M059J (cell line): ENCODE data around the gene C20orf204. TPM values are rescaled to one million over a fixed set of nuclear protein-coding genes. Genes with fewer than 3 reads are reported as not detected.
A peak's percentile ranks its signal among the peaks of the same experiment; 100 is the strongest.
"Not testable (repeated sequence)": the region's sequence is repeated elsewhere in the genome, so short reads cannot be mapped to it uniquely, and the experiment has no call there.

Source experiments
- DNase-seq: peaks from one replicate; pipeline ENCODE4 v3.0.0-alpha.2; 2012; ENCODE audit warnings: low read depth
- total RNA-seq: library from RNA; depleted of rRNA; stranded (reverse); fragments of >200 nt; shearing (Covaris generic); gene quantifications from 2 replicates; pipeline ENCODE4 v1.2.3, GENCODE V29; 2014; rRNA removed

The C20orf204 gene
- total RNA-seq, 1 experiment from 2014 or later, result 0.02 TPM

DNA sequence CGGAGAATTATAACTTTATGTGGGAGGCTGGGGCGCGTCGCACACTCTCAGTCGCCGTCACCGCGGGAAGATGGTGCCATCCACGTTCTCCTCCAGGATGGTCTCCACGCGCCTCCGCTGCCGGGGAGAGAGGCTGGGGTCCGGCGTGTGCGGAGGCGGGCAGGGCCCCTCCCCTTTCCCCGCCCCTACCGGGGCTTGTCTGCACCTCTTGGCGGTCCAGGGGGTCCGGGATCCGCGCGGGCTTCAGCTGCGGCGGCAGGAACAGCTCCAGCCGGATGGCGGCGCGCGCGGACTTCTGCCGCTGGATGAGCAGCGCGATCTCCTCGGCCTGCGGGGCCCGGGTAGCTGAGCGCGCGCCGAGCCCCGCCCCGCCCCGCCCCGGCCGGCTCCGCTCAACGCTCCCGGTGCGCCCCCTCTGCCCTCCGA lies 47.4 kb downstream of the C20orf204 start:
- peak; percentile 70 for DNase-seq

DNA sequence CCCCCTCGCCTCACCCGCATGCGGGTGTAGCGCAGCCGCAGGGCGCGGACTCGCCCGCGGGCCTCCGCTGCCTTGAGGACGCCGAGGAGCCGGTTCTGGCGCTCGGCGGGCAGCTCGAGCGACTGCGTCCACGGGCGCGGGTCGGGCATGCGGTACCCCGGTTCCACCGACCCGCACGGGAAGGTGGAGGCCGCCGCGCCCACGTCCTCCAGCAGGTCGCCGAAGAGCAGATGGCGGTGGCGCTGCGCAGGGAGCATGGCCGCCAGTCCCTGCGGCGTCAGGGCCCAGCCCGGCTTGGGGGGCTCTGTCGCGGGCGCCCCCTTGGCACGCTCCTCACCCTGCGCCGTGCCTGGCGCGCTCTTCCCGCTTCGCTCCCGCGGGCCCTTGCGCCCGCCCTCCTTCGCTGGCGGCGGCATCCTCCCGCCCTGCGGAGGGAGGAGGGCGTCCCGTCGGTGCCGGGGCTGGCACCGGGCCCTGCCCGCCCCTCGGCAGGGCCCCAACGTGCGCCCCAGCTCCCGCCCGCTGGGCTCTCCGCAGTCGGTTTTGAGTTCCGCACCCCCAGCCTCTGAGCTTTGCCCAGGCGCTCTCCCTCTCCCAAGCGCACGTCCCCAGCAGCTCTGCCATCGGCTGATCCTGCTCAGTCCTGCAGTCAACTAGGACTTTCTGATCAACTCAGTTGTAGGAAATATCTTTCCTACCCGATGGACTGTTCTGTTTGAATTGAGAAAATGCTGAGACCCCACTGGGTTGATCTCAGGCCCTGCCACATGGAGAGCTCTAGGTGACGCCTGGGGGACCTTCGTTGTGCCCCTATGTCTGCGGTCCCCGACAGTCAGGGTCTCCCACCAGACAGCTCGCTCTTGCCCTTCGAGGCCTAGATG lies 48.1 kb downstream of the C20orf204 start, which contains the start of gene LKAAEAR1:
Gene LKAAEAR1, minus strand, starts transcription at position 595 of the 881 bp plus-strand sequence. Its CDS starts 179 bp downstream, at position 416.
- no peak for DNase-seq

DNA sequence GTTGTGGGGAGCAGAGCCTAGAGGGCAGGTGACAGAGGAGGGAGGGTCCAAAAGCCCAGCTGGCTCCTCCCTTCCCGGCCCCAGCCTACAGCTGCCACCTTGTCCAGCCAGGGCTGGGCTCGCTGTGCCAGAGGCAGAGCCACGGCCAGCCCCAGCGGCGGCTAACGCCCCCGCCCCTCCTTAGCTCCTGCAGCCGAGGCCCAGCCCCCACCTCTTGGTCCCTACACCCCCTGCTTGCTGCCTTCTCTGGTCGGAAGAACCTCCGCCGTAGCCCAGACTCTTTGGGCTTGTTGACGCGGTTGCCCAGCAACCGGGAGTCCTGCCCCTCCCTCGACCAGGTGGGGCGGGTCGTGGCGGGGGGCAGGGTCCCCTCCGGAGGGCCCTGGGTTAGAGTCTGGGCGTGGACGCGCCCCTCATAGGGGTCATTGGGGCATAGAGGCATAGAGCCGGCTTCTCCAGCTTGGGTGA lies 48.7 kb downstream of the C20orf204 start:
- no peak for DNase-seq

DNA sequence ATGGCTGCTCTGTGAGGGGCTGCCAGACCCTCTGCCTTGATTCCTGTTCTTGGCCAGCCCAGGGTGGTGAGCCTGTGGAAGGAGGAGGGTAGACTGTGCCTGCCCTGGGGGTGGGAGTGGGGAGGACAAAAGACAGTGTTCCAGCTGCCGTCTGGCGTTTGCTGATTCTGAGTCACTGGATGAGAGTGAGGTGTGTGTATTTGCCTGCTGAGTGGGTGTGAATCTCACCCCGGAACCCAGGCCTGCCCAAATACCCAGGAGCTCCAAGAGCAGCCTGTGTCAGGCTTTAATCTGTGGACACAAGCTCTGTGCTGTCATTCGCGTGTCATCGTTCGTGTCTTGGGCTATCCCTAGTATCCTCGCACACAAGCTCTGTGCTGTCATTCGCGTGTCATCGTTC lies 50.8 kb downstream of the C20orf204 start:
- no peak for DNase-seq

DNA sequence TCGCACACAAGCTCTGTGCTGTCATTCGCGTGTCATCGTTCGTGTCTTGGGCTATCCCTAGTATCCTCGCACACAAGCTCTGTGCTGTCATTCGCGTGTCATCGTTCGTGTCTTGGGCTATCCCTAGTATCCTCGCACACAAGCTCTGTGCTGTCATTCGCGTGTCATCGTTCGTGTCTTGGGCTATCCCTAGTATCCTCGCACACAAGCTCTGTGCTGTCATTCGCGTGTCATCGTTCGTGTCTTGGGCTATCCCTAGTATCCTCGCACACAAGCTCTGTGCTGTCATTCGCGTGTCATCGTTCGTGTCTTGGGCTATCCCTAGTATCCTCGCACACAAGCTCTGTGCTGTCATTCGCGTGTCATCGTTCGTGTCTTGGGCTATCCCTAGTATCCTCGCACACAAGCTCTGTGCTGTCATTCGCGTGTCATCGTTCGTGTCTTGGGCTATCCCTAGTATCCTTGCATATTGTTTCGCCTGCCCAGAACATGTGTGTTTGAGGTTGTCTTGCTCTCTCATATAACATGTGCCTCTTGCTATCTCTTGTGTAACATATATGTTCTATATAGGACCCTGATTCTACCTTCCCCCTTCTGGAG lies 51.3 kb downstream of the C20orf204 start:
- not testable (repeated sequence) for DNase-seq

DNA sequence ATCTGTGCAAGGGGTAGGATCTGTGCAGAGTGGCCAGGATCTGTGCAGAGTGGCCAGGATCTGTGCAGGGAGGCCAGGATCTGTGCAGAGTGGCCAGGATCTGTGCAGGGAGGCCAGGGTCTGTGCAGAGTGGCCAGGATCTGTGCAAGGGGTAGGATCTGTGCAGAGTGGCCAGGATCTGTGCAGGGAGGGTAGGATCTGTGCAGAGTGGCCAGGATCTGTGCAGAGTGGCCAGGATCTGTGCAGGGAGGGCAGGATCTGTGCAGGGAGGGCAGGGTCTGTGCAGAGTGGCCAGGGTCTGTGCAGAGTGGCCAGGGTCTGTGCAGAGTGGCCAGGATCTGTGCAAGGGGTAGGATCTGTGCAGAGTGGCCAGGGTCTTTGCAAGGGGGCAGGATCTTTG lies 52.6 kb downstream of the C20orf204 start:
- DNase-seq, result not testable (repeated sequence)

Other genes with a start within 250 kb of the C20orf204 start
- gene ZBTB46, start 204.9 kb upstream of the C20orf204 start, total RNA-seq, result 2.5 and 3.1 TPM in 2 replicates
- not detected in 2 replicates for gene ABHD16B, start 174.7 kb upstream of the C20orf204 start, total RNA-seq
- 130 and 152 TPM in 2 replicates for gene TPD52L2, start 170.9 kb upstream of the C20orf204 start, total RNA-seq
- 37.9 and 68.7 TPM in 2 replicates for gene DNAJC5, start 141.1 kb upstream of the C20orf204 start, total RNA-seq
- gene UCKL1, start 79.8 kb upstream of the C20orf204 start, total RNA-seq, result 23.9 and 32.2 TPM in 2 replicates
- gene ZNF512B, start 66.3 kb upstream of the C20orf204 start, total RNA-seq, result 7.7 and 17.7 TPM in 2 replicates
- 0.42 and 1.2 TPM in 2 replicates for gene SAMD10, start 56.5 kb upstream of the C20orf204 start, total RNA-seq
- 77.2 and 106 TPM in 2 replicates for gene PRPF6, start 55.0 kb upstream of the C20orf204 start, total RNA-seq
- gene SOX18, start 13.5 kb downstream of the C20orf204 start, total RNA-seq, result not detected in 2 replicates
- gene TCEA2, start 27.0 kb downstream of the C20orf204 start, total RNA-seq, result 21.1 and 28.7 TPM in 2 replicates
- gene RGS19, start 43.3 kb downstream of the C20orf204 start, total RNA-seq, result 23.7 and 33.6 TPM in 2 replicates
- gene OPRL1, start 43.9 kb downstream of the C20orf204 start, total RNA-seq, result 0.59 TPM in 1 of 2 replicates, not detected in the other
- gene LKAAEAR1, start 48.2 kb downstream of the C20orf204 start, total RNA-seq, result not detected in 2 replicates
- not detected in 2 replicates for gene NPBWR2, start 71.4 kb downstream of the C20orf204 start, total RNA-seq
- gene MYT1, start 128.3 kb downstream of the C20orf204 start, total RNA-seq, result not detected in 2 replicates
- gene PCMTD2, start 219.6 kb downstream of the C20orf204 start, total RNA-seq, result 24.2 and 28.6 TPM in 2 replicates